Activated naive CD8-positive, alpha-beta T cell treated with anti-CD3 and anti-CD28 coated beads, Interleukin-2, amount 50 U/mL, for 16 hours (primary cell): ENCODE data around the gene ACSF3.
"Not testable (repeated sequence)": the region's sequence is repeated elsewhere in the genome, so short reads cannot be mapped to it uniquely, and the experiment has no call there.

Experiments
- DNase-seq: peaks from one replicate; pipeline ENCODE4 v3.0.0-alpha.2; 2020; ENCODE audit warnings: low read depth, low spot score

Gene ACSF3

DNA sequence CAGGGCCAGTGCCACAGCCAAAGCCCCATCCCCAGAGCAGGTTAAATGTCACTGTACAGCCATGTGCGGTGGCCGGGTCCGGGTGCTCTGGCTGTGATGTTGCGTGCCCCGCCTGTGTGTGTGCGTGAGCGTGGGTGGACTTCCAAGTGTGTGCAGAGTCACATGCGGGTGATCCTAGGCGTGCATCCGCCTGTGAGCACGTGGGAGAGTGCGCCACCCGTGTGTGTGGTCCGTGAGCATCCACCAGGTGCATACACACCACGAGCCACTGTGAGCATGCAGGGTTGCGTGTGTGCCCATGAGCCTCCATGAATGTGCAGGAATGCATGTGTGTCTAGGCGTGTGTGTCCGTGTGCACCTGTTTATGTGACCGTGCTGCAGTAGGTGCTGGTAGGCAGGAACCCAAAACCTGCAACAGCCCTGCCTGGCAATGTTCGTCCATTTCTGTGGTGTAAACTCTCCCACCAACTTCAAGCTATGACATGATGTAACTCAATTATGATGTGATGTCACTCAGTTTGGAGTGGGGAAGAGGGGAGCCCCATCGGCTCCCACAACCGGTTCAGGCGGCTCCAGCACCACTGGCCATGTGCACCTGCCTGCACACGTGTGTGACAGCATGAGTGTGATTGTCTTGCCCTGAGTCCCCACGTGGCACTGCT, 37.6 kb upstream of the ACSF3 start:
- no peak for DNase-seq

DNA sequence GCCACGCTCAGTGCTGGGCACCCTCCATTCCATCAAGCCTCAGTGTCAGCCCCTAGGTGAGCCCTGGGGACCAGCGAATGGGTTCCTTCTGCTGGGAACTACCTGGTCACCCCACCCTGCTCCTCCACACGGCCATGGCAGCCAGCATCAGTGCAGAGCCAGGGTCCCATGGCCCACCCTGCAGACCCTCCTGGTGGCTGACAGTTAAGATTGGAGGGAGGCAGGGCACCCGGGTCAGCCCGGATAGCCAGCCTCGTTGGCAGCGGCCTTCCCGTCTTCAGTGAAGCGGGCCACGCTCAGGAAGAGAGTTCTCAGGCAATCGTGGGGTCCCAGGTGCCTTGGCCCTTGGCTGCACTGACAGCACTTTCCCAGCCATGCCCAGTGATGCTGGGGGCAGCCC, 37.1 kb upstream of the ACSF3 start:
- no peak for DNase-seq

DNA sequence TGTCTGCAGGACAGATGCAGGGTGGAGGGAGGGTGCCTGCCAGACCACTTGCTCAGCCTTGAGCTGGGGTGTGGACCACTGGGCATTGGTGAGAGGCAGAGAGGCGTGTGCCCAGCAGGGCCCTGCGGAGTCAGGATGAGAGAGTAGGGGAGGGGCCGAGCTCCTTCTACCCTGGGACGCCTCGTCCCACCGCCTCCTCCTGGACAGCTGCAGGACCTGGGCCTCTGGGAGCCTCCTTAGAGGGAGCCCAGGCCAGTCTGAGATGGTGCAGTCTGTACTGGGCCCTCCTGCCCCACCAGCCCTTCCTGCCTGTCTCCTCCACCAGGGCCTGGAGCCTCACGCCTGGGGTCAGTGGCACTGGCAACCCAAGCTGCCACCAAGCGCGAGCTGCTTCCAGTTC, 35.9 kb upstream of the ACSF3 start:
- no peak for DNase-seq

DNA sequence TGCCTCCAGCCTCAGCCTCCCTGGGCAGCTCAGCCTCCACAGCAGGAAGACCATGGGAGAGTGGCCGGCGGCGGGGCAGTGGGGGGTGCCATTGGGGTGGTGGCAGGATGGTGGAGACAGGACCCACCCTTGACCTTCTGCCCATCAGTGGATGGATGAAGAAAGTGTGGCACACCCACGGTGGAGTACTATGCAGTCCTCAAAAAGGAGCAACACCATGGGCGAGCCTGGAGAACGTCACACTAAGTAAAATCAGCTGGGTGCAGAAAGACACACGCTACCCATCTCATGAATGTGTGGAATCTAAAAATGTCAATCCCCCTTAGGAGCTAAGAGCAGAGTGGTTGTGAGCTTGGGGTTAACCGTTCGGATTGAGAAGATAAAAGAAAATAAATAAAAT, 34.8 kb upstream of the ACSF3 start:
- no peak for DNase-seq

DNA sequence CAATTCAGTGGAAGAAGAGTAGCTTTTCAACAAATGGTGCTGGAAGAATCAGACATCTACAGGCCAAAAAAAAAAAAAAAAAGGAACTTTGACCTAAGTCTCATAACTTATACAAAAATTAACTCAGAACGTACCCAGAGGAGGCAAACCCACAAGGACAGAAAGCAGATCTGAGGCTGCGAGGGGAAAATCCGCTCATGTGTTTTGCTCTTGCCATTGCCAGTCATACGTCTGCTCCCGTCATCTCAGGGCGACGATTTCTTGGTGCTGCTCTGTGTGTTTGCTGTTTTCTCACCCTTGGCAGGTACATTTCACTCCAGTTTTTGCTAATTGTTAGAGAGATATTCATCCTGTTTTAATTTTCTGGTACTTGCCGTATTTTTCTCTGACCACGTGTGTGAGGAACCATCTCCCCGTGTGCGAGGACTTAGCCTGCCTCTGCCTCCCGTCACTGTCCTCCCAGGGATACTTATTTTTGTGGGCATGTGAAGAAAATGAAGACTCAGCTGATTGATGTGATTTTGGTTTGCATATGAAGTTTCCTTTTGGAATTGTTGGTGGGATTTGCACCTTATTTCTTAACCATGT, 33.4 kb upstream of the ACSF3 start:
- DNase-seq: no peak

DNA sequence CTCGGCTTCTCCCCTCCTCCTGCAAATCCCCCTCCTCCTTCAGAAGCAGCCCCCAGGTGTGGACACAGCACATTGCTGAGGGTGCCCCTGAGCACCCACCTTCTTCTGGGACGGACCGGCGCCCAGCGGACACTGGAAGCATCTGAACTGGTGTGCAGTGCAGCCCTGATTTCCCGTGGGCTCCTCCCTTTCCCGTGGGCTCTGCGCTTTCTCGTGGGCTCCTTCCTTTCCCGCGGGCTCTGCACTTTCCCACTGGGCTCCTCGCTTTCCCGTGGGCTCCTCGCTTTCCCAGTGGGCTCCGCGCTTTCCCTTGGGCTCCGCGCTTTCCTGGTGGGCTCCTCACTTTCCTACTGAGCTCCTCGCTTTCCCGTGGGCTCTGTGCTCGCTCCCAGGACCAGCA, 32.6 kb upstream of the ACSF3 start:
- no peak for DNase-seq

DNA sequence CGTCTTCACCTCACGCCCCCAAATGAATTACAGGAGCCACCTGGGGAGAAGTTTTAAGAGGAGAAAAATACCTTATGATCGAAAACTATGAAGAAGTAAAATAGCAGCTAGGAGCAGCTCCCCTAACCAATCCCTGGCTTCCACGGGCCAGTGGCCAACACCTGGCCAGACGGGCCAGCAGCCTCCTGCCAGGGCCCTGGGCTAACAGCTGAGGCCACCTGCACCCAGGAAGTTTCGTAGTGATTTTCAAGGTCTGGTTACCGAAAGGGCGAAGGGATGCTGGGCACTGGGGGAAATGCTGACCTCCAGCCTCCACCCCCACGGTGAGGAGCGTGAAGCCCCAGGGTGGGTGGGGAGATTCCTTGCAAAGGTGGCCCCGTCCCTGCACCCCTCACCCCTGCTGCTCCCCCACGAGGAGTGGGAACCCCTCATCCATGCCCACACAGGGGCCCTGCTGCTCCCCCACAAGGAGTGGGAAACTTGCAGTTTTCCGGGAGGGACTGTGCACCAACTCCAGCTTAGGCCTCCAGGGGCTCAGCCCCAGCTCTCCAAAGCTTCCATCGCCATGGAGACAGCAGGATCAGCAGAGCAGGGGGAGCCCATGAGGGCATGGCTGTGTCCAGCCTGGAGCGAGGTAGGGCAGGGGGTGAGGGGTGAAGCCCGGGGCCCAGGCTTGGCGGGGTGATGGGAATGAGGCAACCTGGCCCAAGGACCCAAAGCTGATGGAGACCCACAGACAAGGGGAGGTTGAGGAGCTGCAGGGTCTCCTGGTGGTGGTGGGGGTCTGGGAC, 31.9 kb upstream of the ACSF3 start:
- no peak for DNase-seq

DNA sequence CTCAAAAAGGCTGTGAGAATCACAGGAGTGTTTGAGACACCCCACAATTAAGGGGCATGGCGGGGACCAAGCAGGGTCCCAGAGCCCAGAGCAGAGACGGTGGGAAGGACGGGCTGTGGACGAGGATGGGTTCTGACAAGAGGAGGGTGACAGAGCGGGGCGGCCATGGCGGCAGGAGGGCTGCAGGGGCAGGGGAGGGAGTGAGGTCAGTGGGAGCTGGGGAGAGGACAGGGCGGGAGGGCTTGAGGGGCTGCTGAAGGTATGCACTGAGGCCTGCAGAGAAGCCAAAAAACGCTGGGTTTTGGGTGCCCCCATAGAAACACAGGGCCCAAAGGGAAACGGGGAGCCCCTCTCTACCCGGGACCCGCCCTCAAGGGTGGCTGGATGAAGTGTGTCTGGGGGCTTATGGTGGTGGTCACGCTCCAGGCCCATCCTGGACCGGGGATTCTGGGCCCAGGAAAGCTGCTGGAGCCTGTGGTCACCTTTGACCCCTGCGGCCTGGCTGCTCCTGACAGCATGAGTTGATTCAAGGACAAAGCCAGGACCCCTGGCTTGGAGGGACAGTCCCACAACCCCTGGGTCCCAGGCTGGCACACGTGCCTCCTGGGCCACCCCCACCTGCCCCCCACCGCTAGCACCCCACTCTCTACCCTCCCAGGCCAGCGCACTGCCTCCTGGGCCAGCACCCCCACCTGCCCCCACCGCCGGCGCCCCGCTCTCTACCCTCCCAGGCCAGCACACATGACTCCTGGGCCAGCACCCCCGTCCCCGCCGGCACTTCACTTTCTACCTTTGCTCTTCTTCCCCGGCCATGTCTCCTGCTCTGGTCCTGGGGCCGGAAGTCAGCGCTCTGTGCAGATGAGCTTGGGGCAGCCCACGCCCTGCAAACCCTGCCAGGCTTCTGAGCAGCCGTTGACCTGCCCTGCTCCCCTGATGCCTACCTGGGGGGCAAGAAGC, 31.0 kb upstream of the ACSF3 start:
- no peak for DNase-seq

DNA sequence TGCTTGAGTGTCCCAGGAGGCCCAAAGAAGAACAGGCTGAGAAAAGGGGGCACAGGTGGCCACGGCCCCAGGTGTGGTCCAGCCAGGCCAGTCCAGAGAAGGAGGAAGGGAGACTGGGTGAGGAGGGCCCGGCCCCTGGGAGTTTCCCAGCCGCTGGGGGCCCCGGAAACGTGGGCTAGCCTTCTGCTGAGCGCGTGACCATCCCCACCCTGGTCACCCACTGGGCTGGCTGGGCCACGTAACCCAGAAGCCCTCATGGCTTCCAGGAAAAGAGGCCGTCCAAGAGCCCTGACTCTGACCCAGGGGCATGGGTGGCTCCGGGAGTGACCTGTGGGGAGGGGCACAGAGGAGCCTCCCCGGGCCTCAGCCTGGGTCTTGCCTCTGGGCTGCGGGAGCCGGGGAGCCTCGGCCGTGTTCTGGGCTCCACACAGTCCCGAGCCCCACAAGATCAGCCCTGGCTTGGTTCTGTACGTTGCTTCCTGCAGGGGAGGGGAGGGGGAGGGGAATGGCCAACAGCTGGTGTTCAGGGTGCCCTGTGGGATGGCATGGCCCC, 29.8 kb upstream of the ACSF3 start:
- DNase-seq: no peak

DNA sequence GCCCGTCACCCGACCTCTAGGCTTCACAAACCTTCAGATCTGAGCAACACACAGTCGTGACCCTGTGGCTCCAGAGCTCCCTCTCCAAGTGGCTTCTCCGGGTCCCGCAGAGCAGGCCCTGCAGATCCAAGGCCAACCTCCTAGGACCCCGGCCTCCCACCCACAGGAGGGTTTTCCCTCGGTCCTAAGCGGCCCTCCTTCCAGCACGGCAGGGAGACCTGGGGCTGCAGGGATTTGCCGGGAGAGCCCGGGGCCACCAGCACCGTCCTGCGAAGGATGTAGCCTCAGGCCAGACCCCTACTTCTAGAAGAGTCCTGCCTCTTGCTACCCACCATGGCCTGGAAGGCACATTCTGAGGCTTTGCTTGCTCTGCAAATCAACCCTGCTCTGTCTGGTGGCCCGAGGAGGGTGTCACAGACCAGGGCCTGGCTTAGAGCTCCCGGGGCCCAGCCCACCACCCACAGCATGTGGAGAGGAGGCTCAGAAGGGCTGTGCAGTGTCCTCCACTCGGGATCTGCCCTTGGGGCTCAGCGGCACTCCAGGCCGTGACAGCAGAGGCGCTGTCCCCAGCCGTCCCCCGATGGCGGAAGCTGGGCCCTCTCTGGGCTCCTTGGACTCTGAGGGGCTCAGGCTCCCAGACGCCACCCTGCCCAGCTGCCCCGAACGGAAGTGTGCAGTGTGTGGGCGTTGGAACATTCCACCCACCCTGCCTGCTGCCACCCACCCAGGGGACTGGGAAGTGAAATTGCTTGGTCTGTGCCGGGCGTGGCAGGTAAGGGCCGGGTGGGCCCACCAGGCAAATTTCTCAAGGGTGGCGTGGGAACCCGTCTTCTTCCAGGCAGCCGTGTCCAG, 28.8 kb upstream of the ACSF3 start:
- no peak for DNase-seq

DNA sequence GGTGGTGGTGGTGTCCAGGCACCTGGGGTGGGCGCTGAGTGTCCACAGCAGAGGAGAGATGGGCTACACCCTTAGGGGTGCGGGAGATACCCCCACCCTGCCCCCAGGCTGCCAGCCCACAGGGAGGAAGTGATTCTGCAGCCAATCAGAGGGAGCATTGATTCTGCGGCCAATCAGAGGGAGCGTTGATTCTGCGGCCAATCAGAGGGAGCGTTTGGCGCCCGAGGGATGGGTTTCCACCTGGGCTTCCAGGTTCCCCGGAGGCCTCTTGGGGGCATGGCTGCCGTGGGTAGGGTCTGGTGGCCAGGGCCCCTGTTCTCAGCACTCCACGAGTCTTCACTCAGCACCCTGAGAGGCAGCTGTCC, 28.2 kb upstream of the ACSF3 start:
- no peak for DNase-seq

DNA sequence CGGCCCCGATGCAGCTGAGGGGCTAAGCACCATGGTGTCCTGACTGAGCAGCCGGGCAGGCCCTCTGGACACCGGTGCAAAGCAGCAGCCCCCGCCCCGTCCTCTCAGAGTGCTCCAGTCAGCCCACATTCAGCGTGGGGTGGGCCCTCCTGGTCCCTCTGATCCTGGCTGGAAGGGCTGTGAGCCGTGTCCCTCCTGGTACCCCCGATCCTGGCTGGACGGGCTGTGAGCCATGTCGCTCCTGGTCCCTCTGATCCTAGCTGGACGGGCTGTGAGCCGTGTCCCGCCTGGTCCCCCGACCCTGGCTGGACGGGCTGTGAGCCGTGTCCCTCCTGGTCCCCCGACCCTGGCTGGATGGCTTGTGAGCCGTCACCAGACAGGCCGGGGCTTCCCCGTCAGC, 26.9 kb upstream of the ACSF3 start:
- no peak for DNase-seq

DNA sequence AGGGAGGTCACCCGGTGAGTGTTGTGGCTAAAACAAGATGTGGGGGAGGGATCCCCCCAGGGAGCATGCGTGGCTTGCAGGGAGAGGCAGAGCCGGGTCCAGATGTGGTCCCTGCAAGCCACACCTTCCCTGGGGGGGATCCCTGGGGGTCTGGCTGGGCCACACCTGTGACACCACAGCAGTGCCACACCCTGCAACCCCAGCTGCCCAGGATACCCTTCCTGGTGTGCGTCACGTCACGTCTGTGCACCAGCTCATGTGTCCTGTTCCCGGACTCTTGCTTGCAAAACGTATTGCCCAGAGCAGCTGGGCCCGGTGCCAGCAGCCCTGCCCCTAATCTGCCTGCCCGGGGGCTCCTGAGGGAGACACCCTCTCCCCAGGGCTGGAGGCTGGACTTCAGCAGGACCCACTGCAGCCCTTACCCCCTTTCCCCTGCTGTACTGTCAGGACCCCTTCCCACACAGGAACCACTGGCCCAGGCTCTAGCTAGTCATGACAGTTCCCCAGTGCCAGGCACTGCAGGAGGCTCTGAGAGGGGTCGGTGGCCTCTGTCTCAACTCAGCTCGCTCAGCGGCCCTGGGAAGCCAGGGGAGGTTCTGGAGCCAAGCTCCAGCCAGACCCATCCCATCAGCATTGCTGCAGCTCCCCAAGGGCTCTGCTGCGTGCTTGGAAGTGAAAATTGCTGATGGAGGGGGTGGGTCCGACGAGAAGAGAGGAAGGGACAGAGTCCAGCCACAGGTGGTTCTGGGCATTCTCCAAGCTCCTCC, 25.8 kb upstream of the ACSF3 start:
- no peak for DNase-seq

DNA sequence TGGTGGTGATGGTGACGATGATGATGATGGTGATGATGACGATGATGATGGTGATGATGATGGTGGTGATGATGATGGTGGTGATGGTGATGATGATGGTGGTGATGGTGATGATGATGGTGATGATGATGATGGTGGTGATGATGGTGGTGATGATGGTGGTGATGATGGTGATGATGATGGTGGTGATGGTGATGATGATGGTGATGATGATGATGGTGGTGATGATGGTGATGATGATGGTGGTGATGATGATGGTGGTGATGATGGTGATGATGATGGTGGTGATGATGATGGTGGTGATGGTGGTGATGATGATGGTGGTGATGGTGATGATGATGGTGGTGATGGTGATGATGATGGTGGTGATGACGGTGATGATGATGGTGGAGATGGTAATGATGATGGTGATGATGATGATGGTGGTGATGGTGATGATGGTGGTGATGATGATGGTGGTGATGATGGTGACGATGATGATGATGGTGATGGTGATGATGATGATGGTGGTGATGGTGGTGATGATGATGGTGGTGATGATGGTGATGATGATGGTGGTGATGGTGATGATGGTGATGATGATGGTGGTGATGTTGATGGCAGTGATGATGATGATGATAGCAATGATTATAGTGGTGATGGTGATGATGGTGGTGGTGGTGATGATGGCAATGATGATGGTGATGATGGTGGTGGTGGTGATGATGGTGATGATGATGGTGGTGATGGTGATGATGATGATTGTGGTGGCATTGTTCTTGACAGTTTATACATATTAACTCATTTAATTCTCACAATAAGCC, 24.6 kb upstream of the ACSF3 start:
- not testable (repeated sequence) for DNase-seq

DNA sequence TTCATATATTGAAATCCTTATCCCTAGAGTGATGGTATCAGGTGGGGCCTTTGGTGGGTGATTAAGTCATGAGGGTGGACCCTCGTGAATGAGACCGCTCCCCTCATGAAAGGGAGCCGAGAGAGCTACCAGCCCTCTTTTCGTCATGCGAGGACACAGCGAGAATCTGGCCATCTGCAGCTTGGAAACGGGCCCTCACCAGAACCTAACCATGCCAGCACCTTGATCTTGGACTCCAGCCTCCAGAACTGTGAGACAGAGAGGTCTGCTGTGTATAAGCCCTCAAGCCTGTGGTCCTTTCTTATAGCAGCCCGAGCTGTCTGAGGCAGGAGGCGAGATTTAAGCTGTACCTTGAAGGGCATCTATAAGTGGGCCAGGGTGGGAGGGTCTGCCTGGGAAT, 23.7 kb upstream of the ACSF3 start:
- DNase-seq: no peak

DNA sequence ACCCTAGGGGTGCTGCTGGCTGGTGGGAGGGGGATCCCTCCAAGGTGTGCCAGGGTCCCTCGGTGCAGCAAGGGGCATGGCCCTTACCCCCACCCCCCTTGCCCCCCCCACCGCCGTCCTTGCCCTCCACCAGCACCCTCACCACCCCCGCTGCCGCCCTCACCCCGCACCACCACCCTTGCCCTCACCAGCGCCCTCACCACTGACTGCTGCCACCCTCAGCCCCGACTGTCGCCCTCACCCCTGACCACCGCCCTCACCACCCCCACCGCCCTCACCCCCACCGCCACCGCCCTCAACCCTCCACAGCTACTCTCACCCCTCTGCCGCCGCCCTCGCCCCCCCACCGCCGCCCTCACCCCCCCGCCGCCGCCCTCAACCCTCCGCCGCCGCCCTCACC, 23.1 kb upstream of the ACSF3 start:
- no peak for DNase-seq

DNA sequence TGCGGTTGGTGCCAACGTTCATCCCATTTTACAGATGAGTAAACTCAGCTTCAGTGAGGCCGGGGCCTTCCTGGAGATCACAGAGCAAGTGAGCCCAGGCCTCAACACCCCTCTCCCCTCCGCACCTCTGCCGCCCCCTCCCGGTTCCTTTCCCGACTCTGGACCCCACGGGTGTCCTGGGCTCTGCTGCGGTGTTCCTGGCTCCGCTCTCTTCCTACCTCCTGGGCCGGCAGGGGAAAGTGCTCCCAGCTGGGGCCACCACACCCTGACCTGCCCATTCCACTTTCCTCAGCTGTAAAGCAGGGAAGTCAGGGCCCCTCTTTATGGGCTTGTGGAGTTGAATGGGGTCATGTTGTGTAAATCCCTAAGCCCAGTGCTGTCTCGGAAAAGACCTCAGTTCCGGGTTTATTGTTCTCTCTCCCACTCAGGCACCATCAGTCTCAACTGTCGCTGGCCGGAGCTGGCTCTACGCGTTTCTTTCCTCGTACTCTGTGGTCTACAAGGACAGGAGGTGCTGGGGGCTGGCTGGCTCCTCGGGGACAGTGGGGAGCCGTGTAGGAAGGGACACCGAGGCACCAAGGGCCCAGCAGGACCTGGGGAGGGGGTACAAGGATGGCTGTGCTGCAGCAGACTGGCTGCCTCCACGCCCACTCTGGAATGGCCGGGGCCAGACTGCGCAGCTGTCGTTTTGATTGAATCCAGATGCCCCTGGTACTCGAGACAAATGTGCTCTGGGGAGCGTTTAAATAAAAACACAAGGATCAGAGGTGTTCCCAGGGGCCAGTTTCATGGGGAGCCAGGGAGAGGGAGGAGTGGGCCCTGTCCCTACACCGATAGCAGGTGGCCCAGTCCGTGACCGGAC, 21.7 kb upstream of the ACSF3 start:
- DNase-seq: no peak

DNA sequence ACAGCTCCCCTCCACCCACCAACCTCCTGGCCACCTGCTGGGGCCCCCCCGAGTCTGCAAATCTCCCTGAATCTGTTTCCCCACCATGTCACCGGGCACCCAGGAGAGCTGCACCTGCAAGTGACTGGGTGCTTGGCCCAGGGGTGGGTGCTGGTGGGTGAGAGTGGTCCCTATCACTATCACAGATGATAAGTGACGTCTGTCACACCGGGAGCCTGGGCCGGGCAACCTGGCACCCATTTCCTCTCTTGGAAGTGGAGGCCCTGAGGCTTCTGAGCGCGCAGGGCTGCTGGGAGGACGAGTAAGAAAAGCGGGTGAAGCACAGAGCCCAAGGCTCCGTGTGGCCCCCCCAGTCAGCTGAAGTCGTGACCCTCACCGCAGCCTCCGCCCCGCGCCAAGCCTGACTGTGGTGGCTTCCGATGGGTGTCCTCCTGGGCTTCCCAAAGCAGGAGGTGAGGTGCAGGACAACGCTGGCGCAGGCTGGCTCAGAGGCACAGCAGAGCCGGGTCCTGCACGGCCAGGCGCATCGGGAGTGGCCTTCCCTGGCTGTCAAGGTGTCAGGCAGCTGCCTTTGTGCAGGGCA, 21.0 kb upstream of the ACSF3 start:
- DNase-seq: no peak
